DMS 273 treated with DMSO at 0.1 percent for 48 hours (cell line): Measurements from ENCODE around the gene SMURF2.
"Not testable (repeated sequence)": the region's sequence is repeated elsewhere in the genome, so short reads cannot be mapped to it uniquely, and the experiment has no call there.

Experiments
- DNase-seq: peaks from one replicate; lab custom pipeline; 2025; lab: John Stamatoyannopoulos, UW

SMURF2 gene

DNA sequence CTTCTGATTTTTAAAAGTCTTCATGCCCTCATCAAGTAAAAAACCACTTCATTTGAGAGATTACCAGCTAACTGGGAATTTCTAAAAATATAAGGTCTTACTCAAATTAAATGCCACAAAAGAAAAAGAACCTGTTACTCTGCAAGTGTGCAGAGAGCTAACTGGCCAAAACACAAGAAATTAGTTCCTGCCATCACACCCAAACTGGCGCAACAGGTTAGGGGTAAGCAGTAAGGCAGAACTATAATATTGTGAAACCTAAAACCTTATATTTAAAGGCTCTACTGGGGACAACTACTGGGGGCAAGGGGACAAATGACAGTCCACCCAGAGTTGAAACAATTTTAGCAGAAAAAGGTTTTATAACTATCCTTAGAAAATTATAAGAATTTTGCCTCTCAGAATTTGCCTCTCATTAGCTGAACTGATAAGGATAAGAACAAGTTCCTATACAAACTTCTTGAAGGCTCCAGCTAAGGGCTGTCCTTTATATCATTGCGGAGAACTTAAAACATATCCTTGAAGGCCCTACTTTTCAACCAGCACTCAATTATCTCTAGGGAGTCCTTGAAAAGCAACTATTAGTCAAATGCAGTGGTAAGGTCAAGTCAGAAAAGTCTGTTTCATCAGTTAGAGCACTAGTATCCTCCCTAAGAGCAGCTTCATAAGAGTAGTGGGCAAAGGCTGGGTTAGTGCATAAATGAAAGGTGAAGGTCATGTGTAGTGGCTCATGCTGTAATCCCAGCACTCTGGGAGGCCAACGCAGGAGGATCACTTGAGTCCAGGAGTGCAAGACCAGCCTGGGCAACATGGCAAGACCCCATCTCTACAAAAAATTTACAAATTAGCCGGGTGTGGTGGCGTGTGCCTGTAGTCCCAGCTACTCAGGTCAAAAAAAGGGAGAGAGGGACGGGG, 31.5 kb downstream of the SMURF2 start:
- no peak for DNase-seq

DNA sequence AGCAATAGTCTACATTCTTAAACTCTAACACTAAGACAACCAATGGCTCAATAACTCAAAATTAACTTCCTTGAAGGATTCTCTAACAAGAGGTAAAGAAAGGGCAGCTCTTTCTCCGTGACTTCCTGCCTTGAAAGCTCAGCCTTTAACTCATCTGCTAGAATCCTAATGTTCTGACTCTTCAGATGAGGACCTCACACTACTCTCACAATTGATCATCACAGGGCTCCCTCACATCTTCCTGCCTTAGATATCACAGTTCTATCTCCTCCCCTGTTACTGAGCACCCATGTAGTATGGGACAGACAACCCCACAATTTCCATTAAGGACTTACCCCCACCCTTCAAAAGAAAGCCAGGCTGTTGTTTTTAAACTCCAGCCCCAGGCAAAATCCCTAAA, 33.5 kb downstream of the SMURF2 start:
- no peak for DNase-seq

DNA sequence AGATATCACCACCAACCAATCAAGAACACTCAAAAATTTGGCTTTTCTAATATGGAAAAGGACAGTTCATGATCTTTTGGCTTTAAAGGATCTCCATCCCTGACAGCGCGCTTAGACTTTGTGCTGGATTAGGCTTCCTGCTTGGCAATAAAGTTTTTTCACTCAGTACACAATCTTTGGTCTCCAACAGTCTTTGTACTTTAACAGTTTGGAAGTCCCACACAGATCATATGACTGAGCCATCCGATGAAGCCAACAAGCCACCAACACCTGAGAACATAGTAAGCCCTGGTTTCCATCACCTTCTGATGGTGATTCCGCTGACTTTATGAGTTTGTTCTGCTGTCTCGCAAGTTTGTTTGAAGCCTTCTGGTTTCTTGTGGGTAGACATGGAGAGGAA, 34.3 kb downstream of the SMURF2 start:
- DNase-seq, result no peak

DNA sequence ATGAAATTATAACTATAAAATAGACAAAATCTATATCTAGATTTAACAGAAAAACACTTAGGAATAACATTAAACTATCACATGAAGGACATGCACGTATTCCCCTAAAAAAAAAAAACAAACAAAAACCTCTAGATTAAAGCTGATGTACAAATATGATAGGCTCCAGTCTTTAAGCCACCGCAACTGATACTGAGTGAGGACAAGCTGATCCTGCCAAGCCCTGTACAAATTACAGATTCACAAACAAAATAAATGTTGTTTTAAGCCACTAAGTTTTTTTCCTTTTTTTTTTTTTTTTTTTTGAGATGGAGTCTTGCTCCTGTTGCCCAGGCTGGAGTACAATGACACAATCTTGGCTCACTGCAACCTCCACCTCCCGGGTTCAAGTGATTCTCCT, 35.3 kb downstream of the SMURF2 start:
- DNase-seq, result no peak

DNA sequence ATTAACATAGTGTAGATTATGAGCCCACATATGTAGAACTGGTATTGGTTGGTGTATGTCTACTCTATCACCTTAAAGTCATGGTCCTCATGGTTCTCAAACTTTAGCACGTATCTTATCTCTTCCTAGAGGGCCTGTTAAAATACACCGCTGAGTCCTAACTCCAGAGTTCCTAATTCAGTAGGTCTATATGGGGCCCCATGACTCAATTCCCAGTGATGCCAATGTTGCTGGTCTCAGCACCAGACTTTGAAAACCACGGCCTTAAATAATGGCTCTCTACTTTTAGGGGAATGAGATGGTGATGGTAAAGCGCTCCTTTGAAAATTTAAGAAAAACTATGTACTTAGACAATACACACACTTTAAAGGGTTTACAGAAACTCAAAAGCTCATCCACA, 36.6 kb downstream of the SMURF2 start:
- DNase-seq, result no peak

DNA sequence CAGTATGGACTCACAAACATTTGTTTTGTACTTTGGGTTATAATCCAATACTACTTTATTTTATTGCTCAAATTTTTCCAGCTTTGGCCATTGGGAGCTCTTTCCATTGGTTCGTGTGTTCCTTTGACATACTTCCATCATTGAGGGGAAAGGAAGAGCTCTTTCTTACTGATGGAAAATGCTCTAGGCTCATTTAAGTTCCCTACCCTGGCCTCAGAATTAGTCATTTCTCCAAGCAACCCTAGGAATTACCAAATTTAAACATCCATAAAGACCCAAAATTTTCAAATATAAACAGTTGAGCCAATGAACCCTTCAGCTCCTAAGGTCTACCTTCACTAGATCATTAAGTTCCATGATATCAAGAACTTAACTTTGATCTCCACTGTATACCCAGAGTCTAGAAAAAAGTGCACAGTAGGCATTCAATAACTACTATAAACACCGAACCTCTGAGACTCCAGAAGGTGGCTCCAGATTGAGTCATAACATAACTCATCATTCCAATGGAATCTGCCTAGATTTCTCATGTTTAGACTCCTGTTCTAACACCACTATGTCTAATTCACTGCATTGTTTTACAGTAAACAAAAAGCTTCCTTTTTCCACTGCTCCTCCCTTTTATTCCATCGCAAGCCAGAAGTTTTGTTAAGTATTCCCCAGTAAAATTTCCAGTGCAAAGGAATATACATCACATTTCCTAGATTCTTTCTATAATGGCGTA, 39.0 kb downstream of the SMURF2 start:
- no peak for DNase-seq

DNA sequence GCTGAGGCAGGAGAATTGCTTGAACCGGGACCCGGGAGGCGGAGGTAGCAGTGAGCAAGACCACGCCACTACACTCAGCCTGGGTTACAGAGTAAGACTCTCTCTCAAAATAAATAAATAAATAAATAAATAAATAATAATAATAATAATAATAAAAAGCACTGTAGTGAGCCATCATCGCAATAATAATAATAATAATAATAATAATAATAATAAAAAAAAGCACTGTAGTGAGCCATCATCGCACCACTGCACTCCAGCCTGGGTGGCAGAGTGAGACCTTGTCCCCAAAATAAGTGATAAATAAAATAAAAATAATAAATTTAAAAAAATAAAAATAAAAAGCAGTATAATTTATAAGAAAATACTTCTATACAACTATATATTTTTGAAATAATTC, 40.3 kb downstream of the SMURF2 start:
- DNase-seq, result no peak

DNA sequence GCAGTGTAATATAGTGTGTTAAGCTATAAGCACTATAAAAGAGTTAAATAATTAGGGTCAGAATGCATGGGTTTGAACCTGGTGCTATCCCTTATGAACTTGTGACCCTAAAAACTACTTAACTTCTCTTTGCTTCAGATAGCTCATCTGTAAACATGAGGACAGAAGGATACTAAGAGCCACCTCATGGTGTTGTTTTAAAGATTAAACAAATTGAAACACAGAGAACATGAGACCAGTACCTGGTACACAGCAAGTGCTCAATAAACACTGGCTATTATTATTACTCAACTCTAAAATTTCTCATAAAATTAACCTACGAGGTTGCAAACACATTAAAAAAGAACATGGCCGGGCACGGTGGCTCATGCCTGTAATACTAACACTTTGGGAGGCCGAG, 43.3 kb downstream of the SMURF2 start:
- no peak for DNase-seq

DNA sequence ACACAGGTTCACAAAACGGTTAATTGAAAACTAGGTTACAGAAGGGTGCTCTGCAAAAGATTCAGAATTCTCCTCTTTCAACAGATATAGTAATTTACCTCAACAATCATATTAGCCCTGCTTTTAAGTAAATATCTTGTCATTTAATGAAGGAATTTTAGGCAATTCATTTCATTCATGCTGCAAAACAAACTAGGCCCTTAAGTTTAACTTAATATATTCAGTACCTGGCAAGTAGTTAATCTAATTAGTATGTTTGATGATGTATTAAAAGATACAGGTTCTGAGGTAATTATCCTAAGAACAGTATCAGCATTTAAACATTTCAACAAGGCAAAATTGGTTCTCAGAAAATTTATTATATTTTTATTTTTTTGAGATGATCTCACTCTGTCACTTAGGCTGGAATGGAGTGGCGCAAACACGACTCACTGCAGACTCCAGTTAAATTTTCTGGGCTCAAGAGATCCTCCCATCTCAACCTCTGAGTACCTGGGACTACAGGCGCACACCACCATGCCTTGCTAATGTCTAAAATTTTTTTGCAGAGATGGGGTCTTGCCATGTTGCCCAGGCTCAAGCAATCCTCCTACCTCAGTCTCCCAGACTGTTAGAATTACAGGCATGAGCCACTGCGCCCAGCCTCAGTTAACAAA, 44.9 kb downstream of the SMURF2 start:
- no peak for DNase-seq

DNA sequence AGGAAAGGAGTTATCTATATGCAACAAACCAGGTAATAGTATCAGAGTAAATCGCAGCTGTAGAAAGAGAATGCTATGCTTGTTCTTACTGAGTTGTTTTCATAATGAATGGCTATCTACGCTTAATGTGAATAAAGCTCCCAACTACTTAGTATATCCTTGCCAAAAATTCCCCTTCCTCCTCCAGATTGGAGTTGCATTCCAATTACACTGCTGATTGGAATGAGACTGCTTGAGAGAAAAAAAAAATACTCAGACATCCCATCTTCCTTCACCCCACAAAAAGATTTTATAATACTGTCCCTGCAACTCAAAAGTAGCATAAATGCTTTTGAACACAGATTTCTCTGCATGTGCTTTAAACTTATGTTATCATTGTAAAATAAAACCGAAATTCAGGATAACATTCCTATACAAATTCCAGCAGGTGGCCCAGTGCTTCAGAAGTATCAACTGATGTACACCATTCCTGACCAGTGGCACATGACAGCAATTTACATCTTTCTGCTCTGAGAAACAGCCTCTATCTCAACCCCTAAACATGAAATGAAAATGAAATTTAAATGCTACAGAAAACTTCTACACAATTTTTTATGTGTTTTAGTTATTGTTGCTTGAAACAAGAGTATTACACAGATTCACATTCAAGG, 47.0 kb downstream of the SMURF2 start:
- DNase-seq, result no peak

DNA sequence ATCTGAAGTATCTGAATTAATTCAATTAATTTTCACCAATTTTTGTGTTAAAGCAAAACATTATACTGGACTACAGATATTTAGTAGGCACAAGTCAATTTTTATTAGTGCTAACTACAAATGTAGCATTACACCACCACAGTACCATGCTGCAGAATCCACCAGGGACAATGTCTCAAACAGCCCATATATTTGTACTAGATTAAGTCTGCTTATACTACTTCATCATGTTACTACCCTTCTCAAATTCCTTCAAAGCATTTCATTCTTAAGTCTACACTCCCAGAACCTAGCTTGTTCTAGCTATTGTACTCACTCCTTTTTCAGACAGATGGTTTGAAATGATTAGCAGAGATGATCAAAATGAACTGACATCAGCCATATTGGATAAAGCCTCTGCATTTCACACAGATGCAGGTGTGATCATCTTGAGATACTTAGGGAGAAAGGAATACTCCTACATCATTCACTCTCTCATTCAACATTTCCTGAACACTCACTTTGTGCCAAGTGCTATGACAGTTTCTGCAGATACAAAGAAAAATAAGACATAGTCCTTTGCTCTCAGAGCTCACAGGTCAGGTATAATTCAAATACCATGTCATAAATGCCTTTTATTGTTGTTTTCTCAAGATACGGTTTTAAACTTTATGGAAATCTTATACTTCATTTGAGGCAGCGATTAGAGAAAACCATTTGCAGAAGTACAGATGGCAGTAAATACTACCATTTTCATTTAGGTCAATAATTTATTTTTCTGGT, 47.7 kb downstream of the SMURF2 start:
- no peak for DNase-seq

DNA sequence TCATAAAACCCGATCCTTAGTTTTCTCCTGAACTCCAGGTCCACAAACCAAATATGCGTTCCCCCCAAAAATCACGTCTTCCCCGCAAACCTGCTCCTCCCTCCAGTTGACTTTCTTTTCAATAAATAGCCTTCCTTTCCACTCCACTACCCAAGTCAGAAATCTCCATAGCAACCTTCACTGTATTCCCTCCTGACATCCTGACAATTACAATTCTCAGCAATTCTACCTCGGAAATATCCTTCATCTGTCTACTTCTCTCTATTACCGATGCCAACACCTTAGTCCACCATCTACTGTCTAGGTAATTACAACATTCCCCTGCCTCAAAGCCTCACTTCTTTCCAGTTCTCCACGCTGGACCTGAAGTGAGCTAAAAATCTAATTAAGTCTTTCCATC, 50.7 kb downstream of the SMURF2 start:
- no peak for DNase-seq

DNA sequence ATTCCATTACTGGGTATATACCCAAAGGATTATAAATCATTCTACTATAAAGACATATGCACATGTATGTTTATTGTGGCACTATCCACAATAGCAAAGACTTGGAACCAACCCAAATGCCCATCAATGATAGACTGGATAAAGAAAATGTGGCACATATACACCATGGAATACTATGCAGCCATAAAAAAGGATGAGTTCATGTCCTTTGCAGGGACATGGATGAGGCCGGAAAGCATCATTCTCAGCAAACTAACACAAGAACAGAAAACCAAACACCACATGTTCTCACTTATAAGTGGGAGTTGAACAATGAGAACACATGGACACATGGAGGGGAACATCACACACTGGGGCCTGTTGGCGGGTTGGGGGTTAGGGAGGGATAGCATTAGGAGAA, 51.9 kb downstream of the SMURF2 start:
- not testable (repeated sequence) for DNase-seq

DNA sequence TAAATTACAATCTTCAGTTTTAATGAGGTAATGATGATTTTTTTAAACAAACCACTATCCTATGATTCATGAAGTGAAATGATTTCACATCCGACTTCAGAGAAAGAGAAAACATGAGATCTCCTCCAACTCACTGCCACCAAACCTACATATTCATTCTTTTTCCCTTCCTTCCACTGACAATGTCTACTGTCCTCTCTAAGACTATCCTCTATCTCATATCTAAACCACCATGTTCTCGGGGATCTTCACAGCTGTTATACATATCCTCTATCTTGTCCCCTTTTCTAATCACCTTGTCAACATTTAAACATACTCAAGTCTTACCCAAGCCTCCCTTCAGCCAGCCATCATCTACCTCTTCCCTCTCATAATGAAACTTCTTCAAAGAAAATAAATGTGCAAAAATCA, 53.5 kb downstream of the SMURF2 start:
- DNase-seq, result no peak

DNA sequence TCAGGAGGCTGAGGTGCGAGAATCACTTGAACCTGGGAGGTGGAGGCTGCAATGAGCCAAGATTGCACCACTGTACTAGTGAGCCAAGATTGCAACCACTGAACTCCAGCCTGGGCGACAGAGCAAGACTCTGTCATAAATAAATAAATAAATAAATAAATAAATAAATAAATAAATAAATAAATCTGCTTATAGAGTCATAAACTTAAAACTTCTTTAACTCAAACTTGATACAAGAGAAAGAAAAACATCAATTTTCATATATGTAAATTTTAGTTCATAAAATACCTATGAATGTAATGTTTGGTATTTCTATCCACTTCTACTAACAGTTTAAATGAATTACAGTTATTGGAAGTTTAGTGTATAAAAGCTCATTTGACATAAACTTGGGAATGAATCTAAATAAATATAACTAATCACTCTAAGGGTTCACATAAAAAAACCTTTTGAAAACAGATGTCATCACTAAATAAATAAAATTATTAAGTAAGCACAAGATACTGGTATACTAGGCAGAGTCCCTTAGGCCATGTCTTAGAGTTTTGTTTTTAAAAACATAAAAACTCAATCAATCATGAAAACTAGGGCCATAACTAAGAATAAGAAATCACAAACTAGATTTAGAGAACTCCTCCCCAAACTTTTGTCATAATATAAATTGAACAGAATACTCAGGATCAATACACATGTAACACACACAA, 54.1 kb downstream of the SMURF2 start:
- DNase-seq, result no peak

DNA sequence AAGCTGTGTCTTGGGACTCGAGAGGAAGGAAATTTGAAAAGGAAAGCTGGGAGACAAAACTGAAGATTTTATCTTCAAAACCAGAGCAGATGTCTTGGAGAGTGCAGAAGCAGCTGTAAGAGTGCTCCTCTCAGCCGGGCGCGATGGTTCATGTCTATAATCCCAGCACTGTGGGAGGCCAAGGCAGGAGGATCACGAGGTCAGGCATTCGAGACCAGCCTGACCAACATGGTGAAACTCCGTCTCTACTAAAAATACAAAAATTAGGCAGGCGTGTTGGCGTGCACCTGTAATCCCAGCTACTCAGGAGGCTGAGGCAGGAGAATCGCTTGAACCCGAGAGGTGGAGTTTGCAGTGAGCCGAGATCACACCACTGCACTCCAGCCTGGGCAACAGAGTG, 57.6 kb downstream of the SMURF2 start:
- DNase-seq, result not testable (repeated sequence)

DNA sequence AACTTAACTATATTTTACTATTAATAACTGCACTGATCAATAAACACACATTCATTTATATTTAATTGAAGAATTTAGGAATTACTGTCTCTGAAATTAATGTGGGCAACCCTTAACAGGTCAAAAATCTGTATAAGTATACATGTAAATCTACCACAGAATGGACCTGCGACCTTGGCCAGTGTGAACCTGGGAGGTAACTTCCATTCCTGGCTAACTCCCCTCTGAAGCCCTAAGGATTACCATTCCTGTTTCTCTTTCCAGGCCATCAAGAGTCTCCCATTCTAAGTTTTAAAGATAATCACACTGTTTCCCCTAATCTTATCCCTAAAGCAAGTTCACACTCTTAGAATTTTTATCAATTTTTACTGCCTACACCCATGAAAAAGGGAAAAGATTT, 58.1 kb downstream of the SMURF2 start:
- no peak for DNase-seq

DNA sequence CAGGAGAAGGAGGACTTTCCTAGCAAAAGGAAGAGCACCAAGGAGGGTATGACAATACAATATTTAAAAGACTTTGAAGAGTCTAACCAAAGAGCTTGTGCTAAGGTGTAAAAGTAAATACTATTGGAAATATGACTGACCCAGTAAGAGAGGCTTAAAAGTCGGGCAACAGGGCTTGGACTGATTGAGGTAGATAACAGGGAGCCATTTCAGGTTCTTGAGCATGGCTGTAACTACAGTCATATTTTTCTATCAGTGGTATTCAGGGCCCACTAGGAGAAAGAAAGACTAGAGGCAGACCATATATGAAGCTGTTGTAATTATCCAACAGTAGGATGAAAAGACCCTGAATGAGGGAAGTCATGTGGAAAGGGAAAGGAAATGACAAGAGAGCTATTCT, 62.3 kb downstream of the SMURF2 start:
- DNase-seq, result no peak

DNA sequence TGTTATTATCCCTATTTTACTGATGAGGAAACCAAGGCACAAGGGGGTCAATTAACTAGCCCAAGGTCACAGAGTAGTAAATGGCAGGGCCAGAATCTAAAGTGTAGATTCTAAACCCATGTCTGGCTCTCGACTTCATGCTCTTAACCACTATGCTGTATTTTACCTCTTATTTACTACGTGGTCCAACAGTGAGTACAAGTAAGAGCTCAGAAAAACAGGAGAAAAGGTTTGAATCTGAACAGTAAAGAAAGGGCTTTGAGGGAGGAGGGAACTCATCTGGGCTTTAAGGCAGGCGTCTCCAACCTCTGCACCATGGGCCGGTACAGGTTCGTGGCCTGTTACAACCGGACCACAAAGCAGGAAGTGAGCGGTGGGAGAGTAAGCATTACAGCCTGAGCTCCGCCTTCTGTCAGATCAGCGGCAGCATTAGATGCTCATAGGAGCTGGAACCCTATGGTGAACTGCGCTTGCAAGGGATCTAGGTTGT, 62.9 kb downstream of the SMURF2 start:
- DNase-seq, result no peak

DNA sequence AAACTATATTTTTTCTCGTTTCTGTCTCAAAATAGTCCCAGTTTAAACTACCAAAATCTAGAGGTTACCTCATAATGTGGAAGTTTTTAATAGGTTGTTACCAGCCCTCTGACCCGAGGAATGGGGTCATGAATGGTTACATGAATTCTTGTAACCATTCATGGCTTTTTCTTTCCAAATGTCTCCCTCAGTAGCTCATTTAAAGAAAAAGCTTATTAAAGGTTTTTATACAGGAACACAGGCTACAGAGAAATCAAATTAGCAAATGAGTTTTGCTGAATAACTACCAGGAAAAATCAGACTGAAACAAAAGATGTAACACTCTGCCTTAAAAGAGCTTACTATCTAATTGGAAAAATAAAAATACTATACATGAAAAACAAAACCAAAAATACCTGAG, 63.4 kb downstream of the SMURF2 start:
- DNase-seq, result no peak

DNA sequence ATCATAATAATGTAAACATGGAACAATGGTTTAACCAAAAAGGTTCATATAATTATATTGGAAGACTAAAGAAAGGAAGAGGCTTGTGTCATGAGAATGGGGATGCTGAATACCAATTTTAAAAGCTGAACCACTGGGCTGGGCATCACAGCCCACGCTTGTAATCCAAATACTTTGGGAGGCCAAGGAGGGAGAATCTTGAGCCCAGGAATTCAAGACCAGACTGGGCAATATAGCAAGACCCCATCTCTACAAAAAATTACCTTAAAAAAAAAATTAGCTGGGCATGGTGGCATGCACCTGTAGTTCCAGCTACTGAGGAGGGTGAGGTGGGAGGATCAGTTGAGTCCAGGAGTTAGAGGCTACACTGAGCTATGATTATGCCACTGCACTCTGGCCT, 65.1 kb downstream of the SMURF2 start:
- DNase-seq, result no peak
